ENCODE results near the gene OBSL1. TPM values are rescaled to one million over a fixed set of nuclear protein-coding genes. Genes with fewer than 3 reads are reported as not detected.

Gene OBSL1
- total and polyA plus RNA-seq, 2 donors (not counting 1 experiment from before 2014, with no cell fraction given) = not detected

DNA sequence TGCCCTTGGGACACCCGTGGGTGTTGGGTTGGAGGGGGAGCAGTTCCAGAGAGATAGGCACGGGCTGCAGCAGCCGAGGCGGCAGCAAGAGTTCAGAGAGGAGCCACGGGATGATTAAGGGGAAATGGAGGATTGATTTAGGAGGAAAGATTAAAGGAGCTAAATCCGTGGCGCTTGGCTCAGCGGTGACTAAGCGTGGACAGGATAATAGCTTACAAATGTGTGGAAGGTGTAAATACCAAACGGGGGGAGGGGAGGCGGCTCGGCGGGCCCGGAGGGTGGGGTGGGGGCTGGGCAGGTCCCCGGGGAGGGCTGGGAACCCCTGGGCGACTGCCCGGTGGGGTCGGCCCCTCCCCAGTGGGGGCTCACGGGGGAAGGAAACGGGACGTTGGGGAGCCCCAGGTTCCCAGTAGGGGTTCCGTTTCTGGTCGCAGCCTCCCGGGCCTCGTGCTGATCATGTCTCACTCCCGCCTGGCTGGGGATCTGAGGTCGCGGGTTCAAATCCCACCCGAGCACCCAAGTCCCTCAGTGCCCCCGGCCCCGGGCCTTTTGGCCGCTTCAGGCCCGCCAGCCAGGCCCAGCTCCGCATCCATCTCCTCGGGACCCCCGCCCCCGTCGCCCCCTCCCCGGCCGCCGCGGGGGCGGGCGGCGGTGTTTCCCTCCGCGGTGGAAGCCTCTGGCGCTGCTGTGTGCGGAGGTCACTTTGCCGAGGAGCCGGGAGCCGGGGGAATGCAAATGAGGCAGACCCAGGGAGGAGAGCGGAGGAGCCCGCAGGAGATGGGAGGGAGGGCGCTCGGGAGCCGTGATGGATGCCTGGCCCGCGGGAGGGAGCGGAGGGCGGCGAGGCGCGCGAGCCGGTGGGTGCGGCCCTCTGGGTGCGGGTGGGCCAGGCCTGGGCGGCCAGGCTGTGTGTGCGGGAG is 49.0 kb downstream of the OBSL1 start:
- no peak overlapping the region for H3K27ac Mint-ChIP-seq
- peak overlapping the region; percentile 11 for H3K4me3 Mint-ChIP-seq
- DNase-seq (no peak), ATAC-seq (ENCODE audit: low read depth) (no peak)
- no peaks in the 10 kb centered on the region for H3K9me3 Mint-ChIP-seq (ENCODE audit: insufficient read depth)
- H3K79me2 ChIP-seq (ENCODE audit: control insufficient read depth, insufficient read depth, low read length) = no peaks in the 10 kb centered on the region
- no peak overlapping the region for H3K27ac ChIP-seq (ENCODE audit: low read length in 2 of 2)
- H4K20me1 ChIP-seq (ENCODE audit: control insufficient read depth, insufficient read depth, low read length, poor library complexity, severe bottlenecking) = no peaks in the 10 kb centered on the region
- H3K9me3 ChIP-seq (ENCODE audit: control extremely low read depth in 1 of 3, control insufficient read depth in 2 of 3, insufficient read depth in 1 of 3, low read length in 2 of 3) = peaks cover 0 to 8% (median 0%) of the 10 kb centered on the region in 3 donors
- H3K4me1 Mint-ChIP-seq = peaks cover 14% of the 10 kb centered on the region
- intact Hi-C loops (cut with micrococcal nuclease) = no loop called here
- H3K4me3 ChIP-seq (ENCODE audit: control extremely low read depth in 1 of 5, extremely low read depth in 1 of 5, insufficient read depth in 1 of 5, low read depth in 2 of 5, low read length in 4 of 5) = no peak overlapping the region
- POLR2A ChIA-PET = no interaction called here
- peaks cover 1 to 76% (median 36%) of the 10 kb centered on the region in 4 experiments for H3K27me3 ChIP-seq (replicated peaks in 1 of 4; ENCODE audit: control extremely low read depth in 1 of 4, control insufficient read depth in 3 of 4, insufficient read depth in 4 of 4, low read length in 3 of 4)
- peaks cover 10 to 17% of the 10 kb centered on the region in 2 donors for H3K4me1 ChIP-seq (ENCODE audit: control insufficient read depth in 2 of 2, insufficient read depth in 2 of 2, low read length in 2 of 2)
- TF ChIP-seq EZH2 (IDR thresholded peaks at IDR 0.05; ENCODE audit: borderline replicate concordance, insufficient read depth, low read depth, low read length, poor library complexity, severe bottlenecking) (peak; percentile 69), CTCF (IDR thresholded peaks at IDR 0.05) (no peak)
- H3K4me2 ChIP-seq (replicated peaks; ENCODE audit: low read depth, low read length, poor library complexity, severe bottlenecking) = peak overlapping the region; percentile 66
- no peak overlapping the region for H3K9ac ChIP-seq (ENCODE audit: low read length)
- H2AFZ ChIP-seq (ENCODE audit: insufficient read depth, low read depth, low read length, poor library complexity, severe bottlenecking) = peak overlapping the region; percentile 46
- H3K36me3 ChIP-seq (replicated peaks in 1 of 2; ENCODE audit: control extremely low read depth in 1 of 2, control insufficient read depth in 1 of 2, extremely low read depth in 1 of 2, insufficient read depth in 2 of 2, low read length in 1 of 2) = no peaks in the 10 kb centered on the region
- CTCF ChIA-PET = interaction anchor here (1.2 kb wide), 1 partner anchor 22 kb away, joined by 3 read pairs; no protein-coding TSS in a partner anchor
- peaks cover 71% of the 10 kb centered on the region for H3K27me3 Mint-ChIP-seq
- WGBS (ENCODE audit: insufficient coverage) = 3% methylated on average over 52 of the region's 70 CpGs
